PC-9 (cell line): Measurements from ENCODE around the gene SLC6A9. TPM values are rescaled to one million over a fixed set of nuclear protein-coding genes. Genes with fewer than 3 reads are reported as not detected.

Experiments used
- BruUV-seq: library from RNA; stranded (reverse); fragments of 400-500 nt; replicated peaks from 2 replicates; lab custom pipeline; 2021; lab: Mats Ljungman, UMichigan
- CTCF ChIA-PET: fragments of 300-600 bp; sonication (Branson Sonifier 250); formaldehyde crosslinking; loops from one replicate; lab custom pipeline; 2022; ENCODE audit warnings: antibody characterized with exemption; lab: Charles Lee
- POLR2A ChIA-PET: fragments of 300-600 bp; sonication (Branson Sonifier 250); formaldehyde crosslinking; loops from one replicate; lab custom pipeline; 2022; ENCODE audit warnings: antibody characterized with exemption; ENCODE audit not compliant: unreplicated experiment; lab: Charles Lee
- DNase-seq, 2 experiments: peaks; one replicate each; pipeline versions ENCODE4 v3.0.0 to v3.0.0-alpha.2; 2015 to 2022; ENCODE audit warnings: mixed read lengths in 1 of 2
- H2AFZ ChIP-seq: fragments of 200-600 bp; sonication (generic); 2 replicates; pipeline ENCODE4 v1.8.1; 2017; ENCODE audit warnings: antibody characterized with exemption
- H3F3A ChIP-seq: fragments of 200-600 bp; sonication (generic); 2 replicates; pipeline ENCODE4 v1.8.1; 2017; ENCODE audit warnings: antibody characterized with exemption, mild to moderate bottlenecking, low read depth; ENCODE audit not compliant: insufficient read depth
- H3K27ac ChIP-seq: fragments of 200-600 bp; sonication (generic); 2 replicates; pipeline ENCODE4 v1.6.1; 2016; ENCODE audit warnings: mixed run types
- H3K27me3 ChIP-seq: fragments of 200-600 bp; sonication (generic); 2 replicates; pipeline ENCODE4 v1.6.1; 2016; ENCODE audit warnings: low read depth, mixed run types; ENCODE audit not compliant: insufficient read depth
- H3K36me3 ChIP-seq: fragments of 200-600 bp; sonication (generic); 2 replicates; pipeline ENCODE4 v1.6.1; 2016; ENCODE audit warnings: low read depth, mixed run types
- H3K4me1 ChIP-seq: fragments of 200-600 bp; sonication (generic); replicated peaks from 2 replicates; pipeline ENCODE4 v1.6.1; 2016; ENCODE audit warnings: mixed run types; ENCODE audit not compliant: insufficient read depth
- H3K4me2 ChIP-seq: fragments of 200-600 bp; sonication (generic); 2 replicates; pipeline ENCODE4 v1.6.1; 2017; ENCODE audit warnings: mixed run types
- H3K4me3 ChIP-seq: fragments of 200-600 bp; sonication (generic); 2 replicates; pipeline ENCODE4 v1.6.1; 2016; ENCODE audit warnings: mixed run types
- H3K79me2 ChIP-seq: fragments of 200-600 bp; sonication (generic); 2 replicates; pipeline ENCODE4 v1.6.1; 2017; ENCODE audit warnings: low read depth, mixed run types
- H3K9me2 ChIP-seq: fragments of 200-600 bp; sonication (generic); 2 replicates; pipeline ENCODE4 v1.8.1; 2017; ENCODE audit warnings: mild to moderate bottlenecking; ENCODE audit not compliant: insufficient read depth
- H3K9me3 ChIP-seq: fragments of 200-600 bp; sonication (generic); 2 replicates; pipeline ENCODE4 v1.8.1; 2016; ENCODE audit warnings: low read depth; ENCODE audit not compliant: insufficient read depth
- H4K20me1 ChIP-seq: fragments of 200-600 bp; sonication (generic); 2 replicates; pipeline ENCODE4 v1.8.1; 2017; ENCODE audit not compliant: insufficient read depth
- EZH2 ChIP-seq: fragments of 200-600 bp; sonication (generic); IDR thresholded peaks from 2 replicates; pipeline ENCODE4 v1.8.0; 2017; ENCODE audit warnings: antibody characterized with exemption, low read depth
- intact Hi-C: fragments of 100-400 bp; cut with micrococcal nuclease; formaldehyde crosslinking; loops from one replicate; pipeline ENCODE4 v1.10.0; 2022; ENCODE audit not compliant: unreplicated experiment
- total RNA-seq: library from RNA; stranded (reverse); gene quantifications from 2 replicates; pipeline ENCODE4 v1.2.3, GENCODE V29; 2021
- TF ChIP-seq, protein P1 (sequence below): fragments of 200-600 bp; sonication (generic); conservative IDR thresholded peaks from 2 replicates; pipeline ENCODE4 v1.6.1; 2017; ENCODE audit warnings: mixed run types, antibody characterized with exemption, mild to moderate bottlenecking, moderate library complexity

SLC6A9 gene
- total RNA-seq, 1 experiment from 2014 or later, result 70.1 TPM

DNA sequence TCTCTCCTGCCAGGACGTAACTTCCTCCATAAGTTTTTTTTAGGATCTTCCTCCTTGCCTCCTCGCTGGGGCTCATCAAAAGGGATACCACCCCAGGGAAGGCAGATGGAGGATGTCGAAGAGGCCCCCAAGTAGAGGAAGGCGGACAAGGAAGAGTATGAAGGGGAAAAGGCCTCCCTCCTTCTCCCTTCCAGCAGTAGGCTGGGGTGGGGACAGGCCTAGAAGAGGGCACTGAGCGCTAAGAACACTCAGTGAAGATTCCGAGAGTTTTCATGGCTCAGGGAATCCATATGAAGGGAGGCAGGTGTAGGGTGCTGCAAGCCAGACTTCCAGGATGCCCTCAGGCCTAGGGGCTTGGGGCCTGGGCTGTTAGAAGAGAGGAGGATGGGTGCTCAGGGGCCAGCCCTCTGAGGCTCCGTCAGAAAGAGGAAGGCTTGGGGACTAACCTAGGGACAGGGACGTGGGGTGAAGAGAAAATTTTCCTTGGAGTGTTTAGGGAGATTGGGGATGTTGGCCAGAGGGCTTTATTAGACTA is 1.8 kb upstream of the SLC6A9 start:
- no peak overlapping the region for H3K27ac ChIP-seq
- intact Hi-C loops, result loop anchor here (5.0 to 10.0 kb wide), 6 partner anchors 41 to 772 kb away; partner anchors contain the start of genes BTBD19, CCDC24, DYNLT4 and HYI
- H3K79me2 ChIP-seq, result peaks cover 17% of the 10 kb centered on the region
- no peaks in the 10 kb centered on the region for H3K9me2 ChIP-seq
- CTCF ChIA-PET, result no interaction called here
- no peak overlapping the region for H2AFZ ChIP-seq
- peaks cover under 1% of the 10 kb centered on the region; the same call in 1 of the 2 replicates for H3K36me3 ChIP-seq
- H3K4me1 ChIP-seq, result peaks cover 35% of the 10 kb centered on the region
- POLR2A ChIA-PET, result interaction anchor here (0.6 kb wide), 1 partner anchor 1315 kb away, joined by 6 read pairs; no protein-coding TSS in a partner anchor
- no peak overlapping the region for H3K4me3 ChIP-seq
- H3K27me3 ChIP-seq, result no peaks in the 10 kb centered on the region
- DNase-seq, result no peak
- BruUV-seq, result no TSS peak
- TF ChIP-seq EZH2, result no peak
- TF ChIP-seq, protein P1, sequence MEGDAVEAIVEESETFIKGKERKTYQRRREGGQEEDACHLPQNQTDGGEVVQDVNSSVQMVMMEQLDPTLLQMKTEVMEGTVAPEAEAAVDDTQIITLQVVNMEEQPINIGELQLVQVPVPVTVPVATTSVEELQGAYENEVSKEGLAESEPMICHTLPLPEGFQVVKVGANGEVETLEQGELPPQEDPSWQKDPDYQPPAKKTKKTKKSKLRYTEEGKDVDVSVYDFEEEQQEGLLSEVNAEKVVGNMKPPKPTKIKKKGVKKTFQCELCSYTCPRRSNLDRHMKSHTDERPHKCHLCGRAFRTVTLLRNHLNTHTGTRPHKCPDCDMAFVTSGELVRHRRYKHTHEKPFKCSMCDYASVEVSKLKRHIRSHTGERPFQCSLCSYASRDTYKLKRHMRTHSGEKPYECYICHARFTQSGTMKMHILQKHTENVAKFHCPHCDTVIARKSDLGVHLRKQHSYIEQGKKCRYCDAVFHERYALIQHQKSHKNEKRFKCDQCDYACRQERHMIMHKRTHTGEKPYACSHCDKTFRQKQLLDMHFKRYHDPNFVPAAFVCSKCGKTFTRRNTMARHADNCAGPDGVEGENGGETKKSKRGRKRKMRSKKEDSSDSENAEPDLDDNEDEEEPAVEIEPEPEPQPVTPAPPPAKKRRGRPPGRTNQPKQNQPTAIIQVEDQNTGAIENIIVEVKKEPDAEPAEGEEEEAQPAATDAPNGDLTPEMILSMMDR, result no peak
- peaks cover 51% of the 10 kb centered on the region; the same call in 1 of the 2 replicates for H3F3A ChIP-seq
- no peak overlapping the region for H3K4me2 ChIP-seq
- no peaks in the 10 kb centered on the region for H4K20me1 ChIP-seq
- H3K9me3 ChIP-seq, result no peaks in the 10 kb centered on the region

DNA sequence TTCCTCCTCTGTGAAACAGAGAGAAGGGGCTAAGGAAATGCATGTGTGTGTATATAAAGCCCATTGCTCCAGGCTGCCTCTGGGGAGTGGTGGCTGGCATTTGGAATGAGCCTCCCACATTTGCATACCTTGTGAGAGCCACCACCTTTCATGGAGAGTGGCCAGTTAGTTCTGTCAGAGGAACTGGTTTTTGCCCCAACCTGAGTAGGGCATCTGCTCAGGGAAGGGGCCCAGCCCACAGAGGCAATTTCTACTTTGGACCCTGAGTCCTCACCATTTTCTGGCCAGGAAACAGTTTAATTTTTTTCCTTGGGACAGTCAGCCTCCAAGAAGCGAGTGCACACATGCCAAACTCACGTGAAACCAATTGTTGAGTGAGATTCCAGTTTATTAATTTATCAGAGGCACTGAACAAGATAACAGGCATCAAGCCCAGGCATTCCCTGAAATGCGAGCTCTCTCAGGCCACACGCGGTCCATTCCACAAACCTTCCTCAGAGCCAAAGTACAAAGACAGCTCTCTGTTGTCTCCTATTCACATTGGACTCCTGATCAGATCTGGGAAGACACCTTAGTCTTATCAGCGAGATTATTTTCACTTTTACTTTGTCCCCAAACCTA is 1.0 kb upstream of the SLC6A9 start:
- TF ChIP-seq, protein P1, result no peak
- TF ChIP-seq EZH2, result no peak
- ChIA-PET CTCF (interaction anchor here (0.5 to 0.6 kb wide), 2 partner anchors 22 to 23 kb away, joined by 3 to 5 read pairs; no protein-coding TSS in a partner anchor), POLR2A (interaction anchor here (0.6 kb wide), 1 partner anchor 1316 kb away, joined by 6 read pairs; no protein-coding TSS in a partner anchor)
- no TSS peak for BruUV-seq
- Histone ChIP-seq H3K36me3 (peaks cover 8% of the 10 kb centered on the region), H3K9me2 (no peaks in the 10 kb centered on the region), H3K4me1 (peaks cover 44% of the 10 kb centered on the region), H3K9me3 (no peaks in the 10 kb centered on the region), H2AFZ (no peak overlapping the region), H3K27ac (peak overlapping the region; percentile 91), H3F3A (peaks cover 59% of the 10 kb centered on the region), H3K4me3 (peak overlapping the region; percentile 97; the same call in 1 of the 2 replicates), H3K4me2 (peak overlapping the region; percentile 99), H4K20me1 (no peaks in the 10 kb centered on the region), H3K79me2 (peaks cover 25% of the 10 kb centered on the region), H3K27me3 (no peaks in the 10 kb centered on the region)
- intact Hi-C loops, result loop anchor here (5.0 to 10.0 kb wide), 6 partner anchors 40 to 773 kb away; partner anchors contain the start of genes BTBD19, CCDC24, DYNLT4 and HYI
- peak; percentile 45 to 59 for DNase-seq

DNA sequence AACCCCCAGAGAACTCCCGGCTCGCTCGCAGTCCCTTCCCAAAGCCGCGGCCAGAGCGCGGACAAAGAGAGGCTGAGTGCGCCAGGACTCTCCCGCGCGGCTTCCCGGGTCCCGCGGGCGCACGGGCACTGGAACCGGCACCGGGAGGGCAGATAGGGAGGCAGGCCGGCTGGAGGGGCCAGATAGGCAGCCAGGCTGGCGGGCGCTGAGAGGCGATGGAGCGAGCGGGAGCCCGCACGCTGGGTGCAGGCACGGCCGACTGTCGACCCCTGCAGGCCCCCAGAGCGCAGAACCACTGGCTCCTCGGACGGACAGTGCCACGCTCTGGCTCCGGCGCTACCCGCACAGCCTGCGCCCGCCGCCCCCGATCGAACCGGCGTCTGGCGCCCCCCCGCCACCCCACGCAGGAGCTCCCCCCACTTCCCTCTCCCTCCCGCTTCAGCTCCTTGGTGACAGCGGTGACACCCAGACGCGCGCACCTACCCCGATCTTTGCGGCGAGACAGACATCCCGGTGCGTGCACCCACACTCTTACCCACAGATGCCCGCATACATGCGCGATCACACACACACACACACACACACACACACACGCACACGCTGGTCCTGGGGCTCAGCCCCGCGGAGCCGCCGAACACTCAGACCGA is 534 bp downstream of the SLC6A9 start:
- peak overlapping the region; percentile 91 for H3K27ac ChIP-seq
- no TSS peak for BruUV-seq
- peaks cover 50% of the 10 kb centered on the region for H3K4me1 ChIP-seq
- intact Hi-C loops, result loop anchor here (1.0 to 10.0 kb wide), 7 partner anchors 38 to 774 kb away; partner anchors contain the start of genes ARMH1, BTBD19, CCDC24 and DYNLT4
- H3K9me3 ChIP-seq, result no peaks in the 10 kb centered on the region
- H3K4me3 ChIP-seq, result peak overlapping the region; percentile 97
- peaks cover 14% of the 10 kb centered on the region for H3K36me3 ChIP-seq
- H3K4me2 ChIP-seq, result peak overlapping the region; percentile 99
- peaks cover 39% of the 10 kb centered on the region for H3K79me2 ChIP-seq
- H3F3A ChIP-seq, result peaks cover 64% of the 10 kb centered on the region
- no peak for TF ChIP-seq EZH2
- TF ChIP-seq, protein P1, result no peak; the same call in 1 of the 2 replicates
- ChIA-PET POLR2A (interaction anchor here (0.6 to 0.8 kb wide), 4 partner anchors 58 to 823 kb away, joined by 3 to 5 read pairs (median 4); no protein-coding TSS in a partner anchor), CTCF (interaction anchor here (0.6 kb wide), 2 partner anchors 178 to 193 kb away, joined by 7 read pairs; no protein-coding TSS in a partner anchor)
- DNase-seq, result no peak
- no peaks in the 10 kb centered on the region for H3K27me3 ChIP-seq
- peak overlapping the region; percentile 68 for H2AFZ ChIP-seq
- H3K9me2 ChIP-seq, result no peaks in the 10 kb centered on the region
- no peaks in the 10 kb centered on the region for H4K20me1 ChIP-seq
